Liver (tissue), 3 donors: Measurements from ENCODE around the gene LIMS2.

Source experiments
- EGR1 ChIP-seq, 2 donors: IDR thresholded peaks; 2 replicates each; pipeline ENCODE4 v1.6.1; 2016 to 2018; ENCODE audit warnings: antibody characterized with exemption in 2 of 2, low read depth in 2 of 2
- FOXA1 ChIP-seq: IDR thresholded peaks from 2 replicates; pipeline ENCODE4 v1.6.1; 2016; ENCODE audit warnings: antibody characterized with exemption
- FOXA2 ChIP-seq: IDR thresholded peaks from 2 replicates; pipeline ENCODE4 v1.6.1; 2016; ENCODE audit warnings: antibody characterized with exemption
- GABPA ChIP-seq, 2 donors: IDR thresholded peaks in 1 of 2; conservative IDR thresholded peaks in 1 of 2; 2 replicates each; pipeline ENCODE4 v1.6.1; 2016; ENCODE audit warnings: antibody characterized with exemption in 2 of 2, mild to moderate bottlenecking in 1 of 2, moderate library complexity in 1 of 2
- JUND ChIP-seq, 2 donors: IDR thresholded peaks; 2 replicates each; pipeline ENCODE4 v1.6.1; 2016; ENCODE audit warnings: antibody characterized with exemption in 2 of 2
- RXRA ChIP-seq, 2 donors: IDR thresholded peaks; 2 replicates each; pipeline ENCODE4 v1.6.1; 2017 to 2018; ENCODE audit warnings: antibody characterized with exemption in 2 of 2, mild to moderate bottlenecking in 1 of 2
- SP1 ChIP-seq: IDR thresholded peaks from 2 replicates; pipeline ENCODE4 v1.6.1; 2018; ENCODE audit warnings: antibody characterized with exemption, mild to moderate bottlenecking
- TAF1 ChIP-seq: conservative IDR thresholded peaks from 2 replicates; pipeline ENCODE4 v1.6.1; 2016; ENCODE audit warnings: antibody characterized with exemption, mild to moderate bottlenecking
- YY1 ChIP-seq: IDR thresholded peaks from 2 replicates; pipeline ENCODE4 v1.6.1; 2016; ENCODE audit warnings: antibody characterized with exemption, mild to moderate bottlenecking
- TF ChIP-seq, protein P1 (sequence below): IDR thresholded peaks from 2 replicates; pipeline ENCODE4 v1.6.1; 2016; ENCODE audit warnings: antibody characterized with exemption, mild to moderate bottlenecking
- TF ChIP-seq, protein P2 (sequence below): fragments of 150-350 bp; IDR thresholded peaks from 2 replicates; pipeline ENCODE4 v1.5.1; 2017; ENCODE audit warnings: improper control_type of control experiment, low read depth, low read length; ENCODE audit not compliant: missing input control
- TF ChIP-seq, protein P3 (sequence below): IDR thresholded peaks from 2 replicates; pipeline ENCODE4 v1.6.1; 2016; ENCODE audit warnings: antibody characterized with exemption
- TF ChIP-seq, protein P4 (sequence below): IDR thresholded peaks from 2 replicates; pipeline ENCODE4 v1.6.1; 2016; ENCODE audit warnings: antibody characterized with exemption
- donor health status: healthy.
- donor health status: healthy.

DNA sequence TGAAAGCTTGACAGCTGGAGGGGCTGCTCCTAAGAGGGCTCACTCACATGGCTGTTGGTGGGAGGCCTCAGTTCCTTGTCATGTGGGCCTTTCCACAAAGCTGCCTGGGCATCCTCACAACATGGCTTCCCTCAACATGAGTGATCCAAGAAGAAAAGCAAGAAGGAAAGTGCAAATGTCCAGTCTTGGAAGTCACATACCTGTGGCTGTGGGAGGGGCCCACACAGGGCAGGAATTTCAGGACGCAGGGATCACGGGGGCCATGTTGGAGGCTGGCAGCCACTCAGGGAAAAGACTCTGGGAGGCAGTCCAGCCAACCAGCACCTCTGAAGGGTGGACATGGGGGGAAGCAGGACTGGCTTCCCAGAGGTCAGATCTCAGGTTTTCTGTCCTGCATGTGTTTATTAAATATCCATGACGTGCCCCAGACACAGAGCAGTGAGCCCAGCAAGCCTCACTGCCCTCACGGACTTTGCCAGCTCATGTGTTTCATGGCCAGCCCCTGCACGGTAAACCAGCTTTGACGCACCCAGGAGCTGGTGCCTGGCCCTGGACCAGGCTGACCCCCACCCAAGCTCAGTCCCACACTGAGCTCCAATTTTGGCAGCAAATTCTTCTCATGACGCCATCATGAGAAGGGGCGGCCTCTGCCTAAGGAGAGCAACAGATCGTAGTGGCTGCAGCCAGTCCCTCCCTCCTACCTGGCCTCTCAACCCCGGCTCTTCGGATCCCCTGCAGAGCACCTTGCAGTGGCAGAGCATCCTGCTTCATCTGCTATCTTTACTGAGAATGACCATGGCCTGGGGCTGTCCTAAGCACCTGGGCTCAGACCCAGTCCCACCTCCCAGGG is 64.0 kb downstream of the LIMS2 start:
- TF ChIP-seq, protein P1, sequence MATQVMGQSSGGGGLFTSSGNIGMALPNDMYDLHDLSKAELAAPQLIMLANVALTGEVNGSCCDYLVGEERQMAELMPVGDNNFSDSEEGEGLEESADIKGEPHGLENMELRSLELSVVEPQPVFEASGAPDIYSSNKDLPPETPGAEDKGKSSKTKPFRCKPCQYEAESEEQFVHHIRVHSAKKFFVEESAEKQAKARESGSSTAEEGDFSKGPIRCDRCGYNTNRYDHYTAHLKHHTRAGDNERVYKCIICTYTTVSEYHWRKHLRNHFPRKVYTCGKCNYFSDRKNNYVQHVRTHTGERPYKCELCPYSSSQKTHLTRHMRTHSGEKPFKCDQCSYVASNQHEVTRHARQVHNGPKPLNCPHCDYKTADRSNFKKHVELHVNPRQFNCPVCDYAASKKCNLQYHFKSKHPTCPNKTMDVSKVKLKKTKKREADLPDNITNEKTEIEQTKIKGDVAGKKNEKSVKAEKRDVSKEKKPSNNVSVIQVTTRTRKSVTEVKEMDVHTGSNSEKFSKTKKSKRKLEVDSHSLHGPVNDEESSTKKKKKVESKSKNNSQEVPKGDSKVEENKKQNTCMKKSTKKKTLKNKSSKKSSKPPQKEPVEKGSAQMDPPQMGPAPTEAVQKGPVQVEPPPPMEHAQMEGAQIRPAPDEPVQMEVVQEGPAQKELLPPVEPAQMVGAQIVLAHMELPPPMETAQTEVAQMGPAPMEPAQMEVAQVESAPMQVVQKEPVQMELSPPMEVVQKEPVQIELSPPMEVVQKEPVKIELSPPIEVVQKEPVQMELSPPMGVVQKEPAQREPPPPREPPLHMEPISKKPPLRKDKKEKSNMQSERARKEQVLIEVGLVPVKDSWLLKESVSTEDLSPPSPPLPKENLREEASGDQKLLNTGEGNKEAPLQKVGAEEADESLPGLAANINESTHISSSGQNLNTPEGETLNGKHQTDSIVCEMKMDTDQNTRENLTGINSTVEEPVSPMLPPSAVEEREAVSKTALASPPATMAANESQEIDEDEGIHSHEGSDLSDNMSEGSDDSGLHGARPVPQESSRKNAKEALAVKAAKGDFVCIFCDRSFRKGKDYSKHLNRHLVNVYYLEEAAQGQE, result no peak
- TF ChIP-seq JUND (IDR thresholded peaks at IDR 0.05), result no peak
- TF ChIP-seq, protein P2, sequence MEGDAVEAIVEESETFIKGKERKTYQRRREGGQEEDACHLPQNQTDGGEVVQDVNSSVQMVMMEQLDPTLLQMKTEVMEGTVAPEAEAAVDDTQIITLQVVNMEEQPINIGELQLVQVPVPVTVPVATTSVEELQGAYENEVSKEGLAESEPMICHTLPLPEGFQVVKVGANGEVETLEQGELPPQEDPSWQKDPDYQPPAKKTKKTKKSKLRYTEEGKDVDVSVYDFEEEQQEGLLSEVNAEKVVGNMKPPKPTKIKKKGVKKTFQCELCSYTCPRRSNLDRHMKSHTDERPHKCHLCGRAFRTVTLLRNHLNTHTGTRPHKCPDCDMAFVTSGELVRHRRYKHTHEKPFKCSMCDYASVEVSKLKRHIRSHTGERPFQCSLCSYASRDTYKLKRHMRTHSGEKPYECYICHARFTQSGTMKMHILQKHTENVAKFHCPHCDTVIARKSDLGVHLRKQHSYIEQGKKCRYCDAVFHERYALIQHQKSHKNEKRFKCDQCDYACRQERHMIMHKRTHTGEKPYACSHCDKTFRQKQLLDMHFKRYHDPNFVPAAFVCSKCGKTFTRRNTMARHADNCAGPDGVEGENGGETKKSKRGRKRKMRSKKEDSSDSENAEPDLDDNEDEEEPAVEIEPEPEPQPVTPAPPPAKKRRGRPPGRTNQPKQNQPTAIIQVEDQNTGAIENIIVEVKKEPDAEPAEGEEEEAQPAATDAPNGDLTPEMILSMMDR, result no peak
- no peak for TF ChIP-seq EGR1 (IDR thresholded peaks at IDR 0.05; ENCODE audit: low read depth in 2 of 2)
- TF ChIP-seq, protein P3, sequence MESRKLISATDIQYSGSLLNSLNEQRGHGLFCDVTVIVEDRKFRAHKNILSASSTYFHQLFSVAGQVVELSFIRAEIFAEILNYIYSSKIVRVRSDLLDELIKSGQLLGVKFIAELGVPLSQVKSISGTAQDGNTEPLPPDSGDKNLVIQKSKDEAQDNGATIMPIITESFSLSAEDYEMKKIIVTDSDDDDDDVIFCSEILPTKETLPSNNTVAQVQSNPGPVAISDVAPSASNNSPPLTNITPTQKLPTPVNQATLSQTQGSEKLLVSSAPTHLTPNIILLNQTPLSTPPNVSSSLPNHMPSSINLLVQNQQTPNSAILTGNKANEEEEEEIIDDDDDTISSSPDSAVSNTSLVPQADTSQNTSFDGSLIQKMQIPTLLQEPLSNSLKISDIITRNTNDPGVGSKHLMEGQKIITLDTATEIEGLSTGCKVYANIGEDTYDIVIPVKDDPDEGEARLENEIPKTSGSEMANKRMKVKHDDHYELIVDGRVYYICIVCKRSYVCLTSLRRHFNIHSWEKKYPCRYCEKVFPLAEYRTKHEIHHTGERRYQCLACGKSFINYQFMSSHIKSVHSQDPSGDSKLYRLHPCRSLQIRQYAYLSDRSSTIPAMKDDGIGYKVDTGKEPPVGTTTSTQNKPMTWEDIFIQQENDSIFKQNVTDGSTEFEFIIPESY, result no peak
- TF ChIP-seq GABPA (IDR thresholded peaks at IDR 0.05 in 1 of 2, conservative IDR thresholded peaks at IDR 0.05 in 1 of 2), result no peak
- TF ChIP-seq TAF1, result no peak
- no peak for TF ChIP-seq RXRA (IDR thresholded peaks at IDR 0.05)
- TF ChIP-seq FOXA1, result no peak
- TF ChIP-seq SP1, result no peak
- no peak for TF ChIP-seq YY1
- TF ChIP-seq FOXA2, result no peak
- TF ChIP-seq, protein P4, sequence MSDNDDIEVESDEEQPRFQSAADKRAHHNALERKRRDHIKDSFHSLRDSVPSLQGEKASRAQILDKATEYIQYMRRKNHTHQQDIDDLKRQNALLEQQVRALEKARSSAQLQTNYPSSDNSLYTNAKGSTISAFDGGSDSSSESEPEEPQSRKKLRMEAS, result no peak
